ENCODE measurements around the gene TARBP2.

Gene TARBP2

DNA sequence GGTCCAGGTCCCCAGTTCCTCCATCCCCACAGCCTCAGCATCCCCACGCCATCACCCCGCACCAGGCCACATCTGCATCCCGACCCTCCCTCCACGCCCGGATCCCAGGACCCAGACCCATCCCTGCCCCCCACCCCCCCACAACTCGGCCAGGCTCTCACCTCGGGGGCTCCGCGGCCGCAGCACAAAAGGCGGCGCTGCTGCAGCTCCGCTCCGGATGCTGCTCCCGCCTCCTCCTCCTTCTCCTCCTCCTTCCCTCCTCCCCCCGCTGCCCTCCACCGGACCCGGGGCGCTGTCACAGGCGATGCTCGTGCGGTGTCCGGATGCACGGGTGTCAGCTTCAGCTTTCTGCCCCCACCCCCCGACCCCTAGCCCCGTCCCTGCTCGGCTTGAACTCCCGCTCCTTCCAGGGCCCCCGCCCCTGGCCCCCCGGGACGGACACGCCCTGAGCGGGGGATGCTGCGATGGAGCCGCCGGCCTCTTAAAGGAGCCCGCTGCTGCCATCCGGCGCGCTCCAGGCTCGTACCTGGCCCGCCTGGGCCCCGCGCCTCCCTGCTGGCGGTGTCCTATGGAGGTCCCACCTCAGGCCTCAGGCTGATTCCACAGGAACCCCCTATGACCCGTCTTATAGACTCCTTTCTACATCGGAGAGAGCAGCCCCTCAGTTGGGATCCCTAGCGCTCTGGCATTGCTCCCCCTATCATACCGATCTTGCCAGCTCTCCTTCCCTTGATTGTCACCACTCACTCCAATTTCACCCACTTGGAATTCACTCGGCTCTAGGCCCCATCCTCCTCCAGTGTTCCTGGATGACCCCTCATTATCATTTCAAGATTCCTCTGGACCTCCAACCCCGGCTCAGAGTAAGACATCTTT lies 1.6 kb upstream of the TARBP2 start, which contains the start of gene MAP3K12:
Gene MAP3K12 (minus strand): TSS at position 193 of the 876 bp plus-strand sequence. CDS start 12,067 bp downstream, outside the sequence.
- peak; percentile 37; the same call in 1 of the 2 replicates for TF ChIP-seq ZFP3 (CRISPR knock-in tag; IDR thresholded peaks at IDR 0.05)
- TF ChIP-seq BACH2 (CRISPR knock-in tag; IDR thresholded peaks at IDR 0.05; ENCODE audit: borderline replicate concordance): no peak
- 0 out of 2 replicates have a peak, but pooled peaks have one; percentile 27 for TF ChIP-seq CSDC2 (CRISPR knock-in tag; IDR thresholded peaks at IDR 0.05)
- ATAC-seq: peak; percentile 44

DNA sequence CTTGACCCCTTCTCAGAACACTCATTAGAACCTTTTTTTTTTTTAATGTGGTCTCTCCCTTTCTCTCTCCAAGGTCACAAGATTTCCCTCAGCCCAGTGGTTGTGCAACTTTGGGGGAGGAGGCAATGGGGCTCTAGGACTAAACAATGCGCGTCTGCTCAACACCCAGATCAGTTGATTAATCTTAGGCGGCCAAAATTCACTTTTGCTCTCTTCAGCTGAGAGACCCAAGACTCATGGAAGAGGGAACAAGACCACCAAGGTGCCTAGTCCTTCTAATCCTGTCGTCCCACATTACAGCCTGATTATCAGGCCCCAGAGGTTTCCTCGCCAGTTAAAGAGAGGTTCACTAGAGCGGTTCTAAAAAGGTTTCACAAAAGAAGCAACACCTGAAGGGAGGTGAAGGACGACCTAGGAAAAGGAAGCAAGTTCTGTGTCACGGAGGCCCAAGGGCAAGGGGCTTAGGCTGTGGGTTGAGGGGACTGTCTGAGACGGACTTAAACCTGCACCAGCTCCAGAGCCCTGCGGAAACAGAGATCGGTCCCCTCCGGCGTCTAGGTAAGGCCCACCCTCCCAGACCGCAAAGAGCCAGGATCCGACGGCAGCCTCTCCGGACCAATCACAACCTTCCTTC lies 824 bp upstream of the TARBP2 start:
- ATAC-seq: peak; percentile 73
- TF ChIP-seq ZNF8 (CRISPR knock-in tag; IDR thresholded peaks at IDR 0.05) (no peak), ESRRG (CRISPR knock-in tag; IDR thresholded peaks at IDR 0.05) (0 out of 2 replicates have a peak, but pooled peaks have one; percentile 45)

DNA sequence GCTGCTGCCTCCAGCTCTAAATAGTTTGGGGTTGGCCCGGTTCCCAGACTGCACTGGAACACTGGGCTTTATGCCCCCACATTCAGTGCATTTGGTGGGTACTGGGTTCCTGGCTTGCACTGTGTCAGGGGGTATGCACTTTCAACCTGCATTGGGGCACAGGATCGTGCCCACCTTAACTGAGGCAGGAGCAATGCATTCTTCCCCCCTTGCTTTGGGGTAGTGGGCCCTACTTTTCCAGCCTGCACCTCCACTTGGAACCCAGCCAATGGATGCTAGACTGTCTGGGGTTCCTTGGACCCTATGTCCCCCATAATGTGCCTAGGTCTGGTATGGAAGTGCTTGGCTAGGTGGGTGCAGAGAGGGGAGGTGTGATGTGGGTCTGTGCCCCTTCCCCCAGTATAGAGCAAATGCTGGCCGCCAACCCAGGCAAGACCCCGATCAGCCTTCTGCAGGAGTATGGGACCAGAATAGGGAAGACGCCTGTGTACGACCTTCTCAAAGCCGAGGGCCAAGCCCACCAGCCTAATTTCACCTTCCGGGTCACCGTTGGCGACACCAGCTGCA lies 615 bp downstream of the TARBP2 start:
- no peak for ATAC-seq
- TF ChIP-seq OSR1 (CRISPR knock-in tag; IDR thresholded peaks at IDR 0.05): no peak
- TF ChIP-seq, protein P1, sequence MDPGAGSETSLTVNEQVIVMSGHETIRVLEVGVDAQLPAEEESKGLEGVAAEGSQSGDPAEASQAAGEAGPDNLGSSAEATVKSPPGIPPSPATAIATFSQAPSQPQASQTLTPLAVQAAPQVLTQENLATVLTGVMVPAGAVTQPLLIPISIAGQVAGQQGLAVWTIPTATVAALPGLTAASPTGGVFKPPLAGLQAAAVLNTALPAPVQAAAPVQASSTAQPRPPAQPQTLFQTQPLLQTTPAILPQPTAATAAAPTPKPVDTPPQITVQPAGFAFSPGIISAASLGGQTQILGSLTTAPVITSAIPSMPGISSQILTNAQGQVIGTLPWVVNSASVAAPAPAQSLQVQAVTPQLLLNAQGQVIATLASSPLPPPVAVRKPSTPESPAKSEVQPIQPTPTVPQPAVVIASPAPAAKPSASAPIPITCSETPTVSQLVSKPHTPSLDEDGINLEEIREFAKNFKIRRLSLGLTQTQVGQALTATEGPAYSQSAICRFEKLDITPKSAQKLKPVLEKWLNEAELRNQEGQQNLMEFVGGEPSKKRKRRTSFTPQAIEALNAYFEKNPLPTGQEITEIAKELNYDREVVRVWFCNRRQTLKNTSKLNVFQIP (CRISPR knock-in tag; IDR thresholded peaks at IDR 0.05; ENCODE audit: borderline replicate concordance, low read depth): no peak
- TF ChIP-seq, protein P2, sequence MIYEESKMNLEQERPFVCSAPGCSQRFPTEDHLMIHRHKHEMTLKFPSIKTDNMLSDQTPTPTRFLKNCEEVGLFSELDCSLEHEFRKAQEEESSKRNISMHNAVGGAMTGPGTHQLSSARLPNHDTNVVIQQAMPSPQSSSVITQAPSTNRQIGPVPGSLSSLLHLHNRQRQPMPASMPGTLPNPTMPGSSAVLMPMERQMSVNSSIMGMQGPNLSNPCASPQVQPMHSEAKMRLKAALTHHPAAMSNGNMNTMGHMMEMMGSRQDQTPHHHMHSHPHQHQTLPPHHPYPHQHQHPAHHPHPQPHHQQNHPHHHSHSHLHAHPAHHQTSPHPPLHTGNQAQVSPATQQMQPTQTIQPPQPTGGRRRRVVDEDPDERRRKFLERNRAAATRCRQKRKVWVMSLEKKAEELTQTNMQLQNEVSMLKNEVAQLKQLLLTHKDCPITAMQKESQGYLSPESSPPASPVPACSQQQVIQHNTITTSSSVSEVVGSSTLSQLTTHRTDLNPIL (CRISPR knock-in tag; IDR thresholded peaks at IDR 0.05; ENCODE audit: low read depth): no peak

DNA sequence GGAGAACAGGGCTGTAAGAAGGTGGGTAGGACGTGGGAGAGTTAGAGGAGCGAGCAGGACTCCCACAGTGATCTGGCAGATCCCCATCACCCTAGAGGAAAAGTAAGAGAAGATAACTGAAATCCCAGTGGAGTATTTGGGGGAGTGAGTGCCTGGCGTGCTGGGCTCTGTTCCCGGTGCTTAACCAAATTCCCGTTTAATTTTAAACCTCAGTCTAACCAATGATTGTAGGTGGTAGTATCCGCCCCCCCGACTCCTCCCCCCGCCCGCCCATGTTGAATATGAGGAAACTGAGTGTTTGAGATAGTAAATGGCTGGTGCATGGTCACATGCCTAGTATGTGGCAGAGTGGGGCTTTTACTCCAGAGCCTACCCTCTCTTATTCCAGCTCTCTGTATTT lies 1.2 kb downstream of the TARBP2 start:
- TF ChIP-seq GLIS3 (CRISPR knock-in tag; IDR thresholded peaks at IDR 0.05) (no peak), ESRRG (CRISPR knock-in tag; IDR thresholded peaks at IDR 0.05) (no peak), TOX (CRISPR knock-in tag; IDR thresholded peaks at IDR 0.05; ENCODE audit: borderline replicate concordance) (no peak), TCF4 (CRISPR knock-in tag; IDR thresholded peaks at IDR 0.05; ENCODE audit: borderline replicate concordance) (no peak), ZFP30 (CRISPR knock-in tag; IDR thresholded peaks at IDR 0.05) (no peak), ZNF8 (CRISPR knock-in tag; IDR thresholded peaks at IDR 0.05) (no peak), ZNF565 (CRISPR knock-in tag; conservative IDR thresholded peaks at IDR 0.05; ENCODE audit: low read depth) (no peak), SNAI2 (CRISPR knock-in tag; IDR thresholded peaks at IDR 0.05) (no peak), ZNF70 (CRISPR knock-in tag; IDR thresholded peaks at IDR 0.05) (no peak), CSDC2 (CRISPR knock-in tag; IDR thresholded peaks at IDR 0.05) (no peak), RARB (CRISPR knock-in tag; IDR thresholded peaks at IDR 0.05) (no peak), BACH2 (CRISPR knock-in tag; IDR thresholded peaks at IDR 0.05; ENCODE audit: borderline replicate concordance) (no peak), PPARA (CRISPR knock-in tag; IDR thresholded peaks at IDR 0.05; ENCODE audit: borderline replicate concordance) (no peak), ISL1 (CRISPR knock-in tag; IDR thresholded peaks at IDR 0.05) (no peak), ZFP3 (CRISPR knock-in tag; IDR thresholded peaks at IDR 0.05) (no peak), OSR1 (CRISPR knock-in tag; IDR thresholded peaks at IDR 0.05) (no peak)
- TF ChIP-seq, protein P3, sequence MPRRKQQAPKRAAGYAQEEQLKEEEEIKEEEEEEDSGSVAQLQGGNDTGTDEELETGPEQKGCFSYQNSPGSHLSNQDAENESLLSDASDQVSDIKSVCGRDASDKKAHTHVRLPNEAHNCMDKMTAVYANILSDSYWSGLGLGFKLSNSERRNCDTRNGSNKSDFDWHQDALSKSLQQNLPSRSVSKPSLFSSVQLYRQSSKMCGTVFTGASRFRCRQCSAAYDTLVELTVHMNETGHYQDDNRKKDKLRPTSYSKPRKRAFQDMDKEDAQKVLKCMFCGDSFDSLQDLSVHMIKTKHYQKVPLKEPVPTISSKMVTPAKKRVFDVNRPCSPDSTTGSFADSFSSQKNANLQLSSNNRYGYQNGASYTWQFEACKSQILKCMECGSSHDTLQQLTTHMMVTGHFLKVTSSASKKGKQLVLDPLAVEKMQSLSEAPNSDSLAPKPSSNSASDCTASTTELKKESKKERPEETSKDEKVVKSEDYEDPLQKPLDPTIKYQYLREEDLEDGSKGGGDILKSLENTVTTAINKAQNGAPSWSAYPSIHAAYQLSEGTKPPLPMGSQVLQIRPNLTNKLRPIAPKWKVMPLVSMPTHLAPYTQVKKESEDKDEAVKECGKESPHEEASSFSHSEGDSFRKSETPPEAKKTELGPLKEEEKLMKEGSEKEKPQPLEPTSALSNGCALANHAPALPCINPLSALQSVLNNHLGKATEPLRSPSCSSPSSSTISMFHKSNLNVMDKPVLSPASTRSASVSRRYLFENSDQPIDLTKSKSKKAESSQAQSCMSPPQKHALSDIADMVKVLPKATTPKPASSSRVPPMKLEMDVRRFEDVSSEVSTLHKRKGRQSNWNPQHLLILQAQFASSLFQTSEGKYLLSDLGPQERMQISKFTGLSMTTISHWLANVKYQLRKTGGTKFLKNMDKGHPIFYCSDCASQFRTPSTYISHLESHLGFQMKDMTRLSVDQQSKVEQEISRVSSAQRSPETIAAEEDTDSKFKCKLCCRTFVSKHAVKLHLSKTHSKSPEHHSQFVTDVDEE (CRISPR knock-in tag; IDR thresholded peaks at IDR 0.05): no peak
- TF ChIP-seq, protein P1 (CRISPR knock-in tag; IDR thresholded peaks at IDR 0.05; ENCODE audit: borderline replicate concordance, low read depth): no peak
- TF ChIP-seq, protein P2 (CRISPR knock-in tag; IDR thresholded peaks at IDR 0.05; ENCODE audit: low read depth): no peak
- TF ChIP-seq, protein P4, sequence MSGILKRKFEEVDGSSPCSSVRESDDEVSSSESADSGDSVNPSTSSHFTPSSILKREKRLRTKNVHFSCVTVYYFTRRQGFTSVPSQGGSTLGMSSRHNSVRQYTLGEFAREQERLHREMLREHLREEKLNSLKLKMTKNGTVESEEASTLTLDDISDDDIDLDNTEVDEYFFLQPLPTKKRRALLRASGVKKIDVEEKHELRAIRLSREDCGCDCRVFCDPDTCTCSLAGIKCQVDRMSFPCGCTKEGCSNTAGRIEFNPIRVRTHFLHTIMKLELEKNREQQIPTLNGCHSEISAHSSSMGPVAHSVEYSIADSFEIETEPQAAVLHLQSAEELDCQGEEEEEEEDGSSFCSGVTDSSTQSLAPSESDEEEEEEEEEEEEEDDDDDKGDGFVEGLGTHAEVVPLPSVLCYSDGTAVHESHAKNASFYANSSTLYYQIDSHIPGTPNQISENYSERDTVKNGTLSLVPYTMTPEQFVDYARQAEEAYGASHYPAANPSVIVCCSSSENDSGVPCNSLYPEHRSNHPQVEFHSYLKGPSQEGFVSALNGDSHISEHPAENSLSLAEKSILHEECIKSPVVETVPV (CRISPR knock-in tag; IDR thresholded peaks at IDR 0.05): no peak
- ATAC-seq: no peak

Data from SK-N-SH treated with all-trans-retinoic acid at 6 μM for 48 hours (cell line).